DND-41 (cell line): ENCODE measurements around the gene EN1.

ENCODE experiments used
- EZH2 ChIP-seq: IDR thresholded peaks from 3 replicates; pipeline ENCODE4 v1.6.1; 2012; ENCODE audit warnings: borderline replicate concordance, low read depth, mild to moderate bottlenecking, moderate library complexity, low read length, inconsistent platforms; ENCODE audit not compliant: severe bottlenecking
- TF ChIP-seq, protein P1 (sequence below): IDR thresholded peaks from 2 replicates; pipeline ENCODE4 v1.5.1; 2012; ENCODE audit warnings: borderline replicate concordance, low read length, moderate library complexity, mild to moderate bottlenecking; ENCODE audit not compliant: poor library complexity, severe bottlenecking; ENCODE audit errors: extremely low read depth

DNA sequence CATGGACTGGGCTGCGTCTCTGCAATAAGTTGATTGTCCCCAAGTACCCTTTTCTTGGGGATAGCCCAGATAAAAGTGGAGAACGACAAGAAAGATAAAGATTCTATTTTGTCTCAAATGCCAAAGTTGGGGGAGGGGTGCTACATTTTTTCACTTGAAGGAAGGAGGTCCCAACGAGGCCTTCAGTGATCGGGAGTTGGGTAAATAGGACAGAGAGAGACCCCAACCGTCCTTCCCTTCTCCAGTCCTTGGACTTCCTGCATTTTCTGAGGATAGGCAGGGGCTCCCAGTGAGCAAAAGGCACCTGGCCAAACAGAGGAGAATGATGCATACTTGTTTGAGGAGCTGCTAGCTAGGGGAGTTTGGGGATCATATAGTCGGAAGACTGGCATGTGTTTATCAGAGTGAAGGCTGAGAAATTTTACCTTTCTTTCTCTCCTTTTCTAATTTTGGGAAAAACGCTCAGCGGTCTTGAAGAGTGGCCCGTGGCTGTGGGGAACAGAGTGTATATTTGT lies 3.5 kb upstream of the EN1 start:
- TF ChIP-seq, protein P1, sequence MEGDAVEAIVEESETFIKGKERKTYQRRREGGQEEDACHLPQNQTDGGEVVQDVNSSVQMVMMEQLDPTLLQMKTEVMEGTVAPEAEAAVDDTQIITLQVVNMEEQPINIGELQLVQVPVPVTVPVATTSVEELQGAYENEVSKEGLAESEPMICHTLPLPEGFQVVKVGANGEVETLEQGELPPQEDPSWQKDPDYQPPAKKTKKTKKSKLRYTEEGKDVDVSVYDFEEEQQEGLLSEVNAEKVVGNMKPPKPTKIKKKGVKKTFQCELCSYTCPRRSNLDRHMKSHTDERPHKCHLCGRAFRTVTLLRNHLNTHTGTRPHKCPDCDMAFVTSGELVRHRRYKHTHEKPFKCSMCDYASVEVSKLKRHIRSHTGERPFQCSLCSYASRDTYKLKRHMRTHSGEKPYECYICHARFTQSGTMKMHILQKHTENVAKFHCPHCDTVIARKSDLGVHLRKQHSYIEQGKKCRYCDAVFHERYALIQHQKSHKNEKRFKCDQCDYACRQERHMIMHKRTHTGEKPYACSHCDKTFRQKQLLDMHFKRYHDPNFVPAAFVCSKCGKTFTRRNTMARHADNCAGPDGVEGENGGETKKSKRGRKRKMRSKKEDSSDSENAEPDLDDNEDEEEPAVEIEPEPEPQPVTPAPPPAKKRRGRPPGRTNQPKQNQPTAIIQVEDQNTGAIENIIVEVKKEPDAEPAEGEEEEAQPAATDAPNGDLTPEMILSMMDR = no peak
- no peak for TF ChIP-seq EZH2
